ENCODE results near the gene ALDH1L1.
"Not testable (repeated sequence)": the region's sequence is repeated elsewhere in the genome, so short reads cannot be mapped to it uniquely, and the experiment has no call there.

- not testable (repeated sequence) for TF ChIP-seq CTCF, MAX (IDR thresholded peaks at IDR 0.05; ENCODE audit: low read depth, low read length)
Observed at GRCh38 chr3:126096274-126096673, 84.1 kb downstream of the ALDH1L1 start.

Data from NB4 (cell line).